Naive thymus-derived CD4-positive, alpha-beta T cell (primary cell): ENCODE data around the gene SECTM1. TPM values are rescaled to one million over a fixed set of nuclear protein-coding genes. Genes with fewer than 3 reads are reported as not detected.
A peak's percentile ranks its signal among the peaks of the same experiment; 100 is the strongest.
"Not testable (repeated sequence)": the region's sequence is repeated elsewhere in the genome, so short reads cannot be mapped to it uniquely, and the experiment has no call there.

Source experiments
- ATAC-seq: fragments of 150-1000 bp; cut with Tn5 transposase; 2 replicates; pipeline ENCODE4 v1.10.0; 2021; ENCODE audit warnings: mild to moderate bottlenecking, moderate library complexity
- CTCF ChIA-PET: fragments of 350-600 bp; sonication (Branson Sonifier 250); formaldehyde crosslinking; loops from one replicate; lab custom pipeline; 2021; ENCODE audit warnings: antibody characterized with exemption; lab: Charles Lee
- POLR2A ChIA-PET: fragments of 350-600 bp; sonication (Branson Sonifier 250); formaldehyde crosslinking; loops from one replicate; lab custom pipeline; 2021; ENCODE audit warnings: antibody characterized with exemption, inconsistent platforms; lab: Charles Lee
- DNase-seq, 9 donors: peaks; one replicate each; pipeline versions ENCODE4 v3.0.0 to v3.0.0-alpha.2; 2020 to 2022; ENCODE audit warnings: mixed read lengths in 1 of 9
- H3K27ac ChIP-seq: one replicate; pipeline ENCODE4 v1.7.0; 2013; ENCODE audit warnings: mild to moderate bottlenecking, low read depth, low read length, moderate library complexity
- H3K27me3 ChIP-seq, 2 donors: one replicate each; pipeline ENCODE4 v1.7.0; 2013; ENCODE audit warnings: low read length in 2 of 2, mild to moderate bottlenecking in 2 of 2, moderate library complexity in 2 of 2; ENCODE audit not compliant: control insufficient read depth in 2 of 2, insufficient read depth in 2 of 2
- H3K36me3 ChIP-seq, 3 experiments: 1 replicate in 2 of 3; 2 replicates in 1 of 3; pipeline ENCODE4 v1.7.0; 2013; ENCODE audit warnings: low read length in 3 of 3, mild to moderate bottlenecking in 3 of 3, moderate library complexity in 1 of 3; ENCODE audit not compliant: insufficient read depth in 3 of 3, control insufficient read depth in 2 of 3
- H3K4me1 ChIP-seq, 2 donors: one replicate each; pipeline ENCODE4 v1.7.0; 2013; ENCODE audit warnings: low read length in 2 of 2, mild to moderate bottlenecking in 2 of 2, moderate library complexity in 1 of 2; ENCODE audit not compliant: control insufficient read depth in 2 of 2, insufficient read depth in 2 of 2
- H3K4me3 ChIP-seq: 2 replicates; pipeline ENCODE4 v1.7.0; 2013; ENCODE audit warnings: mild to moderate bottlenecking, low read length
- H3K9me3 ChIP-seq, 3 experiments: 1 replicate in 2 of 3; 2 replicates in 1 of 3; pipeline ENCODE4 v1.7.0; 2013; ENCODE audit warnings: low read length in 3 of 3; ENCODE audit not compliant: control insufficient read depth in 2 of 3
- H3K27ac Mint-ChIP-seq, 9 donors: one replicate each; pipeline ENCODE4 v1.8.0; 2020 to 2022; ENCODE audit warnings: mixed read lengths in 9 of 9, mild to moderate bottlenecking in 8 of 9, moderate library complexity in 5 of 9, inconsistent platforms in 2 of 9
- H3K27me3 Mint-ChIP-seq, 5 donors: one replicate each; pipeline ENCODE4 v1.8.0; 2021 to 2022; ENCODE audit warnings: mixed read lengths in 5 of 5, mild to moderate bottlenecking in 1 of 5
- H3K36me3 Mint-ChIP-seq, 5 donors: one replicate each; pipeline ENCODE4 v1.8.0; 2020 to 2022; ENCODE audit warnings: mixed read lengths in 5 of 5, mild to moderate bottlenecking in 3 of 5, inconsistent platforms in 1 of 5
- H3K4me1 Mint-ChIP-seq, 7 donors: one replicate each; pipeline ENCODE4 v1.8.0; 2020 to 2022; ENCODE audit warnings: mixed read lengths in 7 of 7, mild to moderate bottlenecking in 3 of 7, inconsistent platforms in 1 of 7
- H3K4me3 Mint-ChIP-seq, 10 donors: one replicate each; pipeline ENCODE4 v1.8.0; 2020 to 2022; ENCODE audit warnings: mild to moderate bottlenecking in 10 of 10, mixed read lengths in 10 of 10, moderate library complexity in 6 of 10, inconsistent platforms in 2 of 10
- H3K9me3 Mint-ChIP-seq, 11 donors: one replicate each; pipeline ENCODE4 v1.8.0; 2020 to 2022; ENCODE audit warnings: mixed read lengths in 11 of 11, mild to moderate bottlenecking in 4 of 11, inconsistent platforms in 1 of 11, moderate library complexity in 1 of 11
- intact Hi-C, 2 donors: fragments of 100-400 bp; cut with micrococcal nuclease; formaldehyde crosslinking; loops; one replicate each; pipeline ENCODE4 v1.15.1; 2023
- polyA plus RNA-seq, 2 donors: library from polyadenylated mRNA; unstranded; fragments of 300-500 nt; fragmentation: Illumina TruSeq; gene quantifications; one replicate each; pipeline ENCODE4 v1.2.3, GENCODE V29; 2021
- total RNA-seq, 6 experiments: library from RNA in 5 of 6; stranded (reverse) in 5 of 6; gene quantifications; 1 replicate in 5 of 6; 2 replicates in 1 of 6; pipeline ENCODE4 v1.2.3 and lab custom pipeline; 2021 to 2026

SECTM1 gene
- total and polyA plus RNA-seq, 7 experiments from 2014 or later = 1.5 to 32.4 (median 3.2) TPM

- H3K36me3 ChIP-seq, H3K9me3 Mint-ChIP-seq, H3K36me3 Mint-ChIP-seq, H3K27me3 ChIP-seq, H3K4me3 Mint-ChIP-seq, H3K27ac ChIP-seq, ATAC-seq, intact Hi-C loops, DNase-seq, CTCF ChIA-PET, POLR2A ChIA-PET, H3K4me3 ChIP-seq, H3K4me1 ChIP-seq, H3K9me3 ChIP-seq, H3K27ac Mint-ChIP-seq: not testable (repeated sequence)
- Mint-ChIP-seq H3K4me1 (peaks cover 7 to 14% (median 8%) of the 10 kb centered on the region in 7 donors), H3K27me3 (peaks cover 0 to 15% (median 5%) of the 10 kb centered on the region in 5 donors)
Measured at GRCh38 chr17:82347994-82348393, 14.4 kb upstream of the SECTM1 start.

DNA sequence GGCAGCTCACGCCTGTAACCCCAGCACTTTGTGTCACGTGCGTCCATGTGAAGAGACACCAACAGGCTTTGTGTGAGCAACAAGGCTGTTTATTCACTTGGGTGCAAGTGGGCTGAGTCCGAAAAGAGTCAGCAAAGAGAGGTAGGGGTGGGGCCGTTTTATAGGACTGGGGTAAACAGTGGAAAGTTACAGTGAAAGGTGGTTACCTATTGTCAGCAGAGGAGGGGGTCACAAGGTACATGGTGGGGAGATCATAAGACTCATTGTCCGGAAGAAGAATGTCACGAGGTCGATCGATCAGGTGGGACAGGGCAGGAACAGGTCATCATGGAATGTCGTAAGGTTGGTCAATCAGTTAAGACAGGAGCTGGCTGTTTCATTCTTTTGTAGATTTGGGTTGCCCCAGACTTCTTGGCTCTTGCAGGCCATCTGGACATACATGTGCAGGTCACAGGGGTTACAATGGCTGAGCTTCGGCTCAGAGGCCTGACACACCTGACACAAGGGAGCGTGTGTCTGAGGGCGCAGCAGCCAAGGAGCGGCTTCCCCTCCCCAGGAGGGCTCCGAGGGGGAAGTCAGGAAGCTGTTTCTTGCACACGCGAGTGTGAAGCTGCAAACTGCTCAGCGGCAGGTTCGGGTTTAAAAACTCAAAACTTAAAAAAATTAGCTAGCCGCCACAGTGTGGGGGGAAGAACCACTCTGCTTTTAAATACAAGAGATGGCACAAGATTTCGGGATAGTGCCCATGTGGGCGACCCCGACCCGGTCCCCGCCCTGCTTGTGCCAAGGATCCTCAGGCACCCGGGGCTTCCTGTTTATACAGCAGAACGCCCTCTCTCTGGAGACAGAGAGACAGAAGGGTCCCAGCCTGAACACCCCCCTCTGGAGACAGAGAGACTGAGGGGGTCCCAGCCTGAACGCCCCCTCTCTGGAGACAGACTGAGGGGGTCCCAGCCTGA, 13.1 kb upstream of the SECTM1 start:
- ATAC-seq = no peak
- CTCF ChIA-PET = interaction anchor here (1.2 kb wide), 1 partner anchor 45 kb away, joined by 3 read pairs; no protein-coding TSS in a partner anchor
- intact Hi-C loops = no loop called here
- Histone ChIP-seq H3K27ac (no peak overlapping the region), H3K4me1 (no peaks in the 10 kb centered on the region), H3K36me3 (no peaks in the 10 kb centered on the region), H3K27me3 (no peaks in the 10 kb centered on the region), H3K4me3 (no peak overlapping the region), H3K9me3 (no peaks in the 10 kb centered on the region)
- no peak for DNase-seq
- POLR2A ChIA-PET = no interaction called here
- Mint-ChIP-seq H3K36me3 (no peaks in the 10 kb centered on the region), H3K9me3 (no peaks in the 10 kb centered on the region), H3K4me1 (peaks cover 6 to 9% (median 8%) of the 10 kb centered on the region in 7 donors), H3K4me3 (peak overlapping the region in 7 of 10 donors; percentile 7 to 55 (median 35)), H3K27me3 (peaks cover 0 to 14% (median 5%) of the 10 kb centered on the region in 5 donors), H3K27ac (peak overlapping the region in 3 of 9 donors; percentile 12 to 65 (median 15))

DNA sequence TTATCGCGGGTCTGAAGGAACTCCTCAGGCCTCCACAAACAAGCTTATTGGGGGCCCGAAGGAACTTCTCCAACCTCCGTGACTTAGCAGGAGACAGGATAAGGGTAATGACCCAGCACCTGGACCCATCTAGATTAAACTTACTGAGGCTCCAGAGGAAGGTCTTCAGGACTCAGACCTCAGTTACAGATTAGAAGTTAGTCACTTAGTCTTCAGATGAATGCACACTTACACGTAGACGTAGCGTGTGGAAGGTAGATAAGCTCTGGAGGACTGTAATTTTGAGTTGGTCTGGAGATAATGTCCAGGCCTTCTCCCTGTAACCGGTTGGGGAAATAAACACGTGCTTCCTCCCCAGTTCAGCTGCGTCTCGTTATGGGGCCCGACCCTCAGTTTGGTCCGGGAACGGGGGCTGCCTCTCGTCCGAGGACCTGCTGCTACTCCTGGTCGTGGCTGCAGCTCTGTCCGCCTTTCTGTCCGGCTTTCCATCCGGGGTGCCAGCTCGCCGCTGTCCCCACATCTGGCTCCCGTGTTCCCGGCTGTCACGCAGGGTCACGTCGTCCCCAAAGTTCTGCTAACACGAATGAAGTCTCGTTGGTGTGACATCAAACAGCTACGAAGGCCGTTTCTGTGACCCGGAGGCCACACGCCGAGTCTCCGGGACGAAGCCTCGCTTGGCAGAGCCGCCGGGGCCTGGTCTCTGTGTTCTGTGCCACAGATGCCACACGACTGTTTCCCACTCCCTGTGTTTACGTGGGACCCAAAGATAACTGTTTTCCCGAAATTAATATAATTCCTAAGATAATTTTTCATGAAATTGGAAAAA, 11.8 kb upstream of the SECTM1 start:
- Mint-ChIP-seq H3K36me3 (no peaks in the 10 kb centered on the region), H3K27ac (no peak overlapping the region), H3K4me1 (peaks cover 6 to 11% (median 8%) of the 10 kb centered on the region in 7 donors), H3K4me3 (no peak overlapping the region), H3K27me3 (peaks cover 0 to 14% (median 5%) of the 10 kb centered on the region in 5 donors), H3K9me3 (no peaks in the 10 kb centered on the region)
- POLR2A ChIA-PET = no interaction called here
- Histone ChIP-seq H3K4me1 (no peaks in the 10 kb centered on the region), H3K9me3 (no peaks in the 10 kb centered on the region), H3K4me3 (no peak overlapping the region), H3K36me3 (no peaks in the 10 kb centered on the region), H3K27ac (no peak overlapping the region), H3K27me3 (no peaks in the 10 kb centered on the region)
- ATAC-seq (no peak), DNase-seq (no peak)
- intact Hi-C loops = no loop called here
- CTCF ChIA-PET = interaction anchor here (0.6 to 1.2 kb wide), 3 partner anchors 44 to 74 kb away, joined by 3 read pairs; no protein-coding TSS in a partner anchor

- Mint-ChIP-seq H3K4me1 (peaks cover 6 to 11% (median 8%) of the 10 kb centered on the region in 7 donors), H3K4me3 (no peak overlapping the region), H3K36me3 (no peaks in the 10 kb centered on the region), H3K27ac (no peak overlapping the region), H3K9me3 (no peaks in the 10 kb centered on the region), H3K27me3 (peaks cover 0 to 14% (median 5%) of the 10 kb centered on the region in 5 donors)
- Histone ChIP-seq H3K4me1 (no peaks in the 10 kb centered on the region), H3K4me3 (no peak overlapping the region), H3K27me3 (no peaks in the 10 kb centered on the region), H3K9me3 (no peaks in the 10 kb centered on the region), H3K27ac (no peak overlapping the region), H3K36me3 (no peaks in the 10 kb centered on the region)
- no peak for DNase-seq
- POLR2A ChIA-PET = interaction anchor here (1.6 kb wide), 1 partner anchor 28 kb away, joined by 3 read pairs; no protein-coding TSS in a partner anchor
- no peak for ATAC-seq
- intact Hi-C loops = no loop called here
- CTCF ChIA-PET = no interaction called here
Measured at GRCh38 chr17:82344175-82344907, 10.8 kb upstream of the SECTM1 start.

DNA sequence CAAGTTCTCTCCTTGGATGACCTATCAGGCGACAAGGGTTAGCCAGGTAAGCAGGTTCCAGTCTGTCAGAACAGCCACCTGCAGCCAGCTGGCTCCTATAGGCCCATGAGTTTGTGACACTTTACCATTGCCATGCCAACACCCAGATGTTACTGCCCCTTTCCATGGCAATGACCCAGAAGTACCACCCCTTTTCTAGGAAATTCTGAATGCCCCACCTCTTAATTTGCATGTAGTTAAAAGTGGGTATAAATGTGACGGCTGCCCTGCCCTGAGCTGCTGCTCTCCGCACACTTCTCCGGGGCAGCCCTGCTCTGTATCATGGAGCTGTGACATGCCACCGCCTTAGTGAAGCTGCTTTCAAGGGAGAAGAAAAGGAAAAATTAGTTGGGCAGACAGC, 10.0 kb upstream of the SECTM1 start:
- intact Hi-C loops = no loop called here
- peaks cover 6 to 13% (median 11%) of the 10 kb centered on the region in 7 donors for H3K4me1 Mint-ChIP-seq
- DNase-seq (no peak), ATAC-seq (no peak)
- H3K36me3 Mint-ChIP-seq = no peaks in the 10 kb centered on the region
- H3K4me1 ChIP-seq = no peaks in the 10 kb centered on the region
- H3K36me3 ChIP-seq = no peaks in the 10 kb centered on the region
- ChIA-PET CTCF (no interaction called here), POLR2A (interaction anchor here (1.6 kb wide), 1 partner anchor 27 kb away, joined by 3 read pairs; no protein-coding TSS in a partner anchor)
- no peaks in the 10 kb centered on the region for H3K27me3 ChIP-seq
- no peak overlapping the region for H3K27ac Mint-ChIP-seq
- no peak overlapping the region for H3K4me3 Mint-ChIP-seq
- no peak overlapping the region for H3K27ac ChIP-seq
- peaks cover 0 to 12% (median 1%) of the 10 kb centered on the region in 5 donors for H3K27me3 Mint-ChIP-seq
- no peak overlapping the region for H3K4me3 ChIP-seq
- no peaks in the 10 kb centered on the region for H3K9me3 Mint-ChIP-seq
- H3K9me3 ChIP-seq = no peaks in the 10 kb centered on the region
